ENCODE measurements around the gene NDUFS2.

DNA sequence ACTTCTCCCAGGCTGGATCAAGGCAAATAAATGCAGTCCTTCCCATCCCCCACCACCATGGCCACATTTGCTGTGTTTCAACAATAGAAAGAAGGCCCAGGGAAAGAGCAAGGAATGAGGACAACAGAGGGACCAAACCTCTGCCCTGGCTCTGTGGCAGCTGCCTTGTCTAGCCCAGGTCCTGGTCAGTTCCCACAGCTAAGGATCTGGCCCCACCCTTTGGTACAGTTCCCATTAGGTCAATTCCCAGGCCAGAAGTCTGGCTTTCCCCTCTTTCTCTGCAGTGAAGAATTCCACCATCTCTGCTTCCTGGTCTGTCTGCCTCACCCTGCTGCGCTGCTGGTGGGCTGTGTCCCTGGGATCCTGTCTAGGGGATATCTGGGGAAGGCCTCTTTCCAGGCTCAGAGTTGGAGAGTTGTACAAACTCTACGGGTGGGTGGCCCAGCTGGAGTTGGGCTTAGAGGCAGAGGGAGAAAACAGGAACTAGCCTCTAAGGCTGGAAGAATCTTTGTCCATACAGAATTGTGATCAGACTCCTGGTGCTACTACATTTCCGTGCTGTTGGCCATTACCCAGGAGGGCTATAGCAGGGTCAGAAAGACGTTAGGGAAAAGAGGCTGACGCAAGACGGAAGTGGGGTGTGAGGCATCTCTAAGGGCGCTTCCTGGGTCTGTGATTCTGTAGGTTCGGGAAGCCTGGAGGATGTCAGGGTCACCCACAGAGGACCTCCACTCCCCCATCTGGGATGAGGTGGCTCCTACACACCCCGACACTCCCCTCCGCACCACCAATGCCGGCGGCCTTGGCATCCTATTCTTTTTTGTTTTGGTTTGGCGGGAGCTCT is 953 bp upstream of the NDUFS2 start:
- TF ChIP-seq EZH2 (IDR thresholded peaks at IDR 0.05) (no peak), POLR2AphosphoS5 (IDR thresholded peaks at IDR 0.05; ENCODE audit: borderline replicate concordance, low read depth, low read length) (no peak), FOXP2 (optimal IDR thresholded peaks at IDR 0.05; ENCODE audit: control extremely low read depth, extremely low read length, insufficient read depth) (no peak)

Measured in SK-N-MC (cell line).